HK-2 (cell line): Measurements from ENCODE around the gene TPD52L2.

Experiments used
- DNase-seq: peaks from one replicate; pipeline ENCODE4 v3.0.0-alpha.2; 2018; ENCODE audit not compliant: unreplicated experiment

The TPD52L2 gene

GRCh38 chr20:63930971-63931553 is 66.0 kb downstream of the TPD52L2 start:
- DNase-seq: no peak

DNA sequence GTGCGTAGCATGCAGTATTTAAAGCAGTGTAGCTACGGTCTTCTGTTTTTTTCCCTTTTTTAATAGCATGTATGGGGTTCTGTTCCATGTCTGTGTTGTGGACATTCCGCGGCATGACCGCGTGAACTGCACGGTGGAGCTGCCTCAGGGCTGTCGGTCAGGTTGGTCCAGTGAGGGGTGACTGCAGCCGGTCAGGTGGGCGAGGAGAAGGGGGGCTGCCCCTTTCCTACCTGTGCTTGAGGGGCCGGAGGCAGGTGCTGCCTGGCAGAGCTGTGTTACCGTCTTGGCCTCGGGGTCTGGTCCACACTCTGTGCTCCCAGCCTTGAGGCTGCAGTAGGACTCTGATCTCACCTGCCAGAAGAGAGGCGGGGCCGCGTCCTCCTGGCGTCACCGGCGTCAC is 66.7 kb downstream of the TPD52L2 start:
- DNase-seq: no peak

GRCh38 chr20:63932606-63933160 is 67.6 kb downstream of the TPD52L2 start:
- no peak for DNase-seq

DNA sequence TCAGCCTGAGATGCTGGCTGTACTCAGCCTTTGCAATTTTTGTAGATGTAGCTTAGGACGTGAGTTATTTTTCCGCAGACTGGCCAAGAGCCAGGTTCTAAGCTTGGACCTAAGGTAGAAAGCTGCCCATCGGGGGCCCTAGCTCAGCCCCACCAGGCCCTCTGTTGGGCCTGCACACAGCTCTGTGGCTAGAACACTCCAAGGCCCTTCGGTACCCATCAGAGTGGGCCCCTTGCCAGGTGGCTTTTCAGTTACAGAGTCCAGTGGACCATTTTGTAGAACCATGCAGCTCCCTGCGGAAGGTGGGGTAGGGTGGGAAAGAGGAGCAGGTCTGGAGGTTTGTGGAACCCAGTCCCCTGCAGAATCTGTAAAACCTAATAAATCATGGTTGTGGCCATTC is 68.6 kb downstream of the TPD52L2 start:
- no peak for DNase-seq

DNA sequence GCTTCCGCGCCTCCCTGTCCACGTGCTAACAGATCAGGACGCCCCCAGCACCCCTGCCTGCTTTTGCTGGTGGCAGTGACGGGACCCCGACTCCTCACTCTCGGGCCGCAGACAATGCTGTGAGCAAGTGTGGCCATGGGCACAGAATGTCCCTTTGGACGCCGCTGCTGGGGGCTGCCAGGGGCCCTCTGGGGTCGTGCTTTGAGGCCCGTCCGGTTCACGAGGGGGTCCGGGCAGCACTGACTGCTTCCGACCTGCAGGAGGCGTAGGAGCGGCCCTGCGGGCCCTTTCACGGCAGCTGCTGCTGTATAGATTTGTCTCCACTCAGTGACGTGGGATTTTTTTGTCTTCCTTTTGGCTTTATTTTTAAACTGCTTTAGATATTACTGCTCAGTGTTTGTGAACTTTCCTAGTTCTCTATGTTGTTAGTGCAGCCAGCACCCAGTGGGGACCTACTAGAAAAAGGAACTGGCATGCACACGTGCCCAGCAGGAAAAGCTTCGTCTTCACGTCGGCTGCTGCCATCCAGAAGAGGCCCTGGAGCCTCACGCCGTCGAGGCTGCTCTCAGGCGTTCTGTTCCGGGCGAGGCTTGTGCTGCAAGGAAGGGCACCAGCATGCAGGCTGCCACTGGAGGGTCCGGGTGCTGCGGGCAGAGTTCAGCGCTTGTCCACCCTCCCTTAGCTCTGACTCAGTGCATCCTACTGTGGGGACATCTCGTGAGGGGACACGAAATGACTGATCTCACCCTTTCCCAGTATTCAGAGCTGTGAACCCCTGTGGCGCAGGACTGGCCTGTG is 69.4 kb downstream of the TPD52L2 start:
- DNase-seq: no peak

GRCh38 chr20:63935447-63935846 is 70.4 kb downstream of the TPD52L2 start:
- DNase-seq: no peak

GRCh38 chr20:63937596-63937995 is 72.5 kb downstream of the TPD52L2 start:
- DNase-seq: no peak

DNA sequence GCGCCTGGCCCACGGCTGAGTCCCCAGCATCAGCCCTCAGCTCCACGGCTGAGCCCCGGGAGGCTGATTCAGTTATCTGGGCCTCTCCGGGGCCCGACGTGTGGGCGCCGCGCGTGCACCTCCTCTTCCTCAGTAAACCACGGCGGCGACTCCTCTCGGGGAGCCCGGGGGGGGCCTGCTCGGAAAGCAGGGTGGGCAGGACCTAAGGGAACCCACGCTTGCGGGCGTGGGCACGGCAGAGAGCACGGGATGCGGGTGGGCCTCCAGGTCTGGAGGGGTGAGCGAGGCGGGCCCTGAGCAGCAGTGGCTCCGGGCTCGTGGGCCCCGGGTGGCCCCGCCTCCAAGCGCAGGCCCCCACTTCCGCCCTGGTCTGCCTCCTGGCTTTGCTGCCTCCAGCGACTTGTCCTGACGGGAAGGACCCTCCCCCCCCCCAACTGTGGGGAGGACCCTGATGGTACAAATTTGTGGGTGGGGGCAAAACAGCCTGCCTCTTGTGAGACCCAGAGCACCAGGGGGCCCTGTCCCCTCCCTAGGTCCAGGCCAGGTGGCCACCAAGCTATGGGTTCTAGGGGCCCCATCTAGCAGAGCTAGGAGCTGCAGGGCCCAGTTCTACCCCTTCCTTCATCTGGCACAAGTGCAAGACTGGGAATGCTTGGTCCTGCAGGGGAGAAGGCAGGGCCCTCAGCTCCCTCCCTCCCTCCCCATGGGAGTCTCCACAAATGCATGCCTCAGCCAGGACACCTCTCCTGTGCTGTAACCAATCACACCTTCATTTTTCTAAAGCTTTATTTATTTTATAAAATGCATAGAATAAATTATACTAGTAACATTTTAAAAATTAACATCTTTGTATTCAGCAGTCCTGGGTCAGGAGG is 74.2 kb downstream of the TPD52L2 start:
- DNase-seq: no peak

- no peak for DNase-seq
These were observed 75.0 kb downstream of the TPD52L2 start for GRCh38 chr20:63940071-63940471.

- no peak for DNase-seq
These were observed 75.6 kb downstream of the TPD52L2 start for GRCh38 chr20:63940472-63941266.
